Measurements from ENCODE around the gene FJX1. TPM values are rescaled to one million over a fixed set of nuclear protein-coding genes. Genes with fewer than 3 reads are reported as not detected.

The FJX1 gene
- total and polyA plus RNA-seq, 4 donors: 0.46 to 3.0 (median 1.1) TPM

- Histone ChIP-seq H3K9me3 (ENCODE audit: control insufficient read depth in 4 of 4, low read length in 3 of 4) (no peaks in the 10 kb centered on the region), H3K4me1 (ENCODE audit: control insufficient read depth in 4 of 4, insufficient read depth in 4 of 4, low read length in 3 of 4) (no peaks in the 10 kb centered on the region), H3K4me3 (ENCODE audit: low read depth in 1 of 3, low read length in 3 of 3) (no peak overlapping the region), H3K27me3 (ENCODE audit: control insufficient read depth in 4 of 4, insufficient read depth in 4 of 4, low read length in 3 of 4) (peaks cover 0 to 4% (median 1%) of the 10 kb centered on the region in 4 donors), H3K36me3 (ENCODE audit: control insufficient read depth in 4 of 4, insufficient read depth in 3 of 4, low read depth in 1 of 4, low read length in 3 of 4) (no peaks in the 10 kb centered on the region), H3K9ac (ENCODE audit: low read depth in 1 of 2, low read length in 2 of 2) (no peak overlapping the region), H3K27ac (ENCODE audit: low read depth in 1 of 2, low read length in 2 of 2) (no peak overlapping the region)
- TF ChIP-seq FOXA2 (IDR thresholded peaks at IDR 0.05) (no peak), SP1 (IDR thresholded peaks at IDR 0.05) (no peak), TAF1 (conservative IDR thresholded peaks at IDR 0.05) (no peak), CTCF (IDR thresholded peaks at IDR 0.05; ENCODE audit: low read depth, low read length, missing input control) (no peak), RAD21 (IDR thresholded peaks at IDR 0.05) (no peak), YY1 (IDR thresholded peaks at IDR 0.05) (no peak), ZBTB33 (IDR thresholded peaks at IDR 0.05) (no peak), GABPA (IDR thresholded peaks at IDR 0.05 in 1 of 2, conservative IDR thresholded peaks at IDR 0.05 in 1 of 2) (no peak)
- DNase-seq (ENCODE audit: low spot score): no peak
- WGBS: 74% methylated on average over 1 of the region's 1 CpG
Measured at GRCh38 chr11:35583126-35583525, 35.1 kb upstream of the FJX1 start.

GRCh38 chr11:35583843-35584242, 34.4 kb upstream of the FJX1 start:
- Histone ChIP-seq H3K4me3 (ENCODE audit: low read depth in 1 of 3, low read length in 3 of 3) (no peak overlapping the region), H3K27me3 (ENCODE audit: control insufficient read depth in 4 of 4, insufficient read depth in 4 of 4, low read length in 3 of 4) (peaks cover 0 to 4% (median 1%) of the 10 kb centered on the region in 4 donors), H3K4me1 (ENCODE audit: control insufficient read depth in 4 of 4, insufficient read depth in 4 of 4, low read length in 3 of 4) (no peaks in the 10 kb centered on the region), H3K36me3 (ENCODE audit: control insufficient read depth in 4 of 4, insufficient read depth in 3 of 4, low read depth in 1 of 4, low read length in 3 of 4) (no peaks in the 10 kb centered on the region), H3K9me3 (ENCODE audit: control insufficient read depth in 4 of 4, low read length in 3 of 4) (no peaks in the 10 kb centered on the region), H3K27ac (ENCODE audit: low read depth in 1 of 2, low read length in 2 of 2) (no peak overlapping the region), H3K9ac (ENCODE audit: low read depth in 1 of 2, low read length in 2 of 2) (no peak overlapping the region)
- WGBS: 85% methylated on average over 1 of the region's 1 CpG
- DNase-seq (ENCODE audit: low spot score): no peak
- no peak for TF ChIP-seq REST (IDR thresholded peaks at IDR 0.05)
- no peak for TF ChIP-seq CTCF (IDR thresholded peaks at IDR 0.05; ENCODE audit: low read depth, low read length, missing input control)
- TF ChIP-seq EGR1 (IDR thresholded peaks at IDR 0.05; ENCODE audit: low read depth in 2 of 2): no peak
- TF ChIP-seq HNF4A (conservative IDR thresholded peaks at IDR 0.05): no peak
- TF ChIP-seq RXRA (IDR thresholded peaks at IDR 0.05): no peak
- TF ChIP-seq MAX (IDR thresholded peaks at IDR 0.05): no peak
- TF ChIP-seq ATF3 (IDR thresholded peaks at IDR 0.05): no peak
- no peak for TF ChIP-seq GABPA (IDR thresholded peaks at IDR 0.05 in 1 of 2, conservative IDR thresholded peaks at IDR 0.05 in 1 of 2)
- no peak for TF ChIP-seq RAD21 (IDR thresholded peaks at IDR 0.05)
- TF ChIP-seq ZBTB33 (IDR thresholded peaks at IDR 0.05): no peak
- TF ChIP-seq YY1 (IDR thresholded peaks at IDR 0.05): no peak
- TF ChIP-seq TAF1 (conservative IDR thresholded peaks at IDR 0.05): no peak
- TF ChIP-seq NR2F2 (IDR thresholded peaks at IDR 0.05): no peak
- TF ChIP-seq JUND (IDR thresholded peaks at IDR 0.05): no peak
- TF ChIP-seq SP1 (IDR thresholded peaks at IDR 0.05): no peak
- TF ChIP-seq HNF4G (IDR thresholded peaks at IDR 0.05): no peak
- no peak for TF ChIP-seq FOXA2 (IDR thresholded peaks at IDR 0.05)
- TF ChIP-seq FOXA1 (IDR thresholded peaks at IDR 0.05): no peak

All from liver (tissue), 9 donors.